ENCODE measurements around the gene RAMP3. TPM values are rescaled to one million over a fixed set of nuclear protein-coding genes. Genes with fewer than 3 reads are reported as not detected.

RAMP3 gene
- total RNA-seq, 6 experiments from 2014 or later: 3.6 to 25.9 (median 23.4) TPM

GRCh38 chr7:45185864-45186250, 28.3 kb downstream of the RAMP3 start:
- TF ChIP-seq, protein P1, sequence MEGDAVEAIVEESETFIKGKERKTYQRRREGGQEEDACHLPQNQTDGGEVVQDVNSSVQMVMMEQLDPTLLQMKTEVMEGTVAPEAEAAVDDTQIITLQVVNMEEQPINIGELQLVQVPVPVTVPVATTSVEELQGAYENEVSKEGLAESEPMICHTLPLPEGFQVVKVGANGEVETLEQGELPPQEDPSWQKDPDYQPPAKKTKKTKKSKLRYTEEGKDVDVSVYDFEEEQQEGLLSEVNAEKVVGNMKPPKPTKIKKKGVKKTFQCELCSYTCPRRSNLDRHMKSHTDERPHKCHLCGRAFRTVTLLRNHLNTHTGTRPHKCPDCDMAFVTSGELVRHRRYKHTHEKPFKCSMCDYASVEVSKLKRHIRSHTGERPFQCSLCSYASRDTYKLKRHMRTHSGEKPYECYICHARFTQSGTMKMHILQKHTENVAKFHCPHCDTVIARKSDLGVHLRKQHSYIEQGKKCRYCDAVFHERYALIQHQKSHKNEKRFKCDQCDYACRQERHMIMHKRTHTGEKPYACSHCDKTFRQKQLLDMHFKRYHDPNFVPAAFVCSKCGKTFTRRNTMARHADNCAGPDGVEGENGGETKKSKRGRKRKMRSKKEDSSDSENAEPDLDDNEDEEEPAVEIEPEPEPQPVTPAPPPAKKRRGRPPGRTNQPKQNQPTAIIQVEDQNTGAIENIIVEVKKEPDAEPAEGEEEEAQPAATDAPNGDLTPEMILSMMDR (IDR thresholded peaks at IDR 0.05): no peak
- TF ChIP-seq POLR2A (IDR thresholded peaks at IDR 0.05): no peak
- Histone ChIP-seq H3K36me3 (no peaks in the 10 kb centered on the region), H3K9me3 (no peaks in the 10 kb centered on the region), H3K4me3 (no peak overlapping the region), H3K4me1 (no peaks in the 10 kb centered on the region), H3K27ac (no peak overlapping the region), H3K27me3 (no peaks in the 10 kb centered on the region)
- WGBS (ENCODE audit: insufficient coverage, low coverage, low lambda C conversion rate, missing lambda C conversion rate): 84% methylated on average over 3 of the region's 3 CpGs
- no peak for DNase-seq
- intact Hi-C loops (cut with DNase I): no loop called here
- no peak for ATAC-seq

GRCh38 chr7:45186261-45186813, 28.7 kb downstream of the RAMP3 start:
- Histone ChIP-seq H3K36me3 (no peaks in the 10 kb centered on the region), H3K27ac (no peak overlapping the region), H3K9me3 (no peaks in the 10 kb centered on the region), H3K4me3 (no peak overlapping the region), H3K4me1 (no peaks in the 10 kb centered on the region), H3K27me3 (no peaks in the 10 kb centered on the region)
- 24% methylated on average over 2 of the region's 11 CpGs for whole genome bisulfite sequencing (ENCODE audit: insufficient coverage, low coverage, low lambda C conversion rate, missing lambda C conversion rate)
- ATAC-seq (no peak), DNase-seq (peak in 1 of 3 donors; percentile 37)
- TF ChIP-seq, protein P1 (IDR thresholded peaks at IDR 0.05): no peak
- TF ChIP-seq POLR2A (IDR thresholded peaks at IDR 0.05): no peak
- intact Hi-C loops (cut with DNase I): no loop called here

DNA sequence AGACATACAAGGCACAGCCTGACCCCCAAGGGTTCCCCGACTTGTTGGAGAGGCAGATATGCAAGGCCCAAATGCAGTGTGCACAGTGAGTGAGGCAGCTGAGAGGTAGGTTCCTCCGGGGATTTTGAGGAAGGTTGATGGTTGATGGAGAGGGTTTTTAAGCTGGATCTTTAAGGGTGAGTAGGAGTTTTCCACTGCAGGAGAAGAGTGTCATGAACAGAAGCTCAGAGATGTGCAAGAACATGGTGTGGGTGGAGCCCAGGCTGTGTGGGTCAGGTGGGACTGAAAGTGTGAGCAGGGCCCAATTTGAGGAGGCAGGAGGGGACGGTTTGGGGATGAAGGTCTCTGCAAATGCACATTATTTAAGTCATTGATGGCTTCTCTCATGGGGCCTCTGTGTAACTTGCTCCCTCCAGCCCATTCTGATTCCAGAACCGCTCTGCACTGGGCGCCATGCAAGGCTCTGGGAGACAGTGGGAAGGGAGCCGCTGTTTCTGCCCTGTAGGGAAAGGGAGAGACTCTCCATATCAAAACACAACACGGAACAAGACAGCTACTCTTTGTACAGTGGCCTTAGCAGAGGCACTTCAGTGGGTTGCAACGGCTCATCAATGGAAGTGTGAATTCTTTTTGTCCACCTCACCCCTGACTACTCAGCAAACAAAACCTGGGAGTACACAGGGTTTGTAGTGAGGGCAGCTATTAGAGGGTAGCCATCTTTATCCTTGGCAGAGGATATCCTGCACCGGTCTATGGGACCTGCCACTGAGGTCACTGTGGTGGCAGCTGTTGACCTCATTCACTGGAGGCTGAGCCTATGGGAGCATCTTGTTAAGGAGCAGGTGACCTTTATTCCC, 29.7 kb downstream of the RAMP3 start:
- TF ChIP-seq, protein P1 (IDR thresholded peaks at IDR 0.05): no peak
- TF ChIP-seq POLR2A (IDR thresholded peaks at IDR 0.05): no peak
- no peak overlapping the region for H3K27ac ChIP-seq
- H3K4me1 ChIP-seq: no peaks in the 10 kb centered on the region
- no peaks in the 10 kb centered on the region for H3K9me3 ChIP-seq
- WGBS (ENCODE audit: insufficient coverage, low coverage, low lambda C conversion rate, missing lambda C conversion rate): 65% methylated on average over 7 of the region's 9 CpGs
- DNase-seq: peak in 1 of 3 donors; percentile 34
- ATAC-seq: no peak
- intact Hi-C loops (cut with DNase I): no loop called here
- no peak overlapping the region for H3K4me3 ChIP-seq
- H3K36me3 ChIP-seq: no peaks in the 10 kb centered on the region
- no peaks in the 10 kb centered on the region for H3K27me3 ChIP-seq

DNA sequence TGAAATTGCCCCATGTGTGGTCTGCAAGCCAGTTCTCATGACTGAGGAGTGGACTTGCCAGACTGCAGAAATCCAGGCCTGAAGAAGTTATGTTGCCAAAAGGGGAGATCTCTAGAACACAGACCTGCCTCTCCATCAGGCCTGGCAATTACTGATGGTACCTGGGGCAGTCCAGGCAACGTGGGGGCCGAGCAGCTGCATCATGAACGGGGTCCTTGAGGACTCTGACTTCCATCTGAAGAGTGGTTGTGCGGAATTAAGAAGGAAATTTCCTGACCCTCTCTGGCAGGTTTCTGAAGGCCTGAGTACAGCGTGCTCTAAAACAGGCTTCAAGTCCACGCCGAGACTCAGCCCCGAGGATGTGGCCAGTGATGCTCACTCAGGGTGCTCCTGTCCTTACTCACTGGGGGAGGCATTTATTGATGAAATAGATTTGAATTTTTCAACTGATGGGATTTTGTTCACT, 30.4 kb downstream of the RAMP3 start:
- H3K4me1 ChIP-seq: no peaks in the 10 kb centered on the region
- H3K36me3 ChIP-seq: no peaks in the 10 kb centered on the region
- DNase-seq: peak in 1 of 3 donors; percentile 25
- no CpG with 5 or more reads among the region's 8 CpGs for WGBS (ENCODE audit: insufficient coverage, low coverage, low lambda C conversion rate, missing lambda C conversion rate)
- no peak overlapping the region for H3K4me3 ChIP-seq
- no peaks in the 10 kb centered on the region for H3K9me3 ChIP-seq
- H3K27me3 ChIP-seq: no peaks in the 10 kb centered on the region
- TF ChIP-seq, protein P1 (IDR thresholded peaks at IDR 0.05): no peak
- TF ChIP-seq POLR2A (IDR thresholded peaks at IDR 0.05): no peak
- no peak overlapping the region for H3K27ac ChIP-seq
- intact Hi-C loops (cut with DNase I): no loop called here
- no peak for ATAC-seq
